Measurements from ENCODE around the gene TNFRSF13B. TPM values are rescaled to one million over a fixed set of nuclear protein-coding genes. Genes with fewer than 3 reads are reported as not detected.
A peak's percentile ranks its signal among the peaks of the same experiment; 100 is the strongest.

Gene TNFRSF13B
- total and polyA plus RNA-seq, 10 of the 15 experiments (the other 5 are each of a cell fraction or from before 2014, with no cell fraction given), result 15.5 to 231 (median 119) TPM

GRCh38 chr17:16987830-16988601 lies 16.1 kb upstream of the TNFRSF13B start (continued):
- peak; percentile 63; the same call in 1 of the 2 replicates for TF ChIP-seq TARDBP (IDR thresholded peaks at IDR 0.05; ENCODE audit: borderline replicate concordance)
- TF ChIP-seq NFIC (IDR thresholded peaks at IDR 0.05; ENCODE audit: low read depth, low read length), result peak; percentile 89
- peak; percentile 19; the same call in 1 of the 2 replicates for TF ChIP-seq ELK1 (IDR thresholded peaks at IDR 0.05; ENCODE audit: low read depth, low read length)
- peak; percentile 89; the same call in 2 of the 3 replicates for TF ChIP-seq POU2F2 (IDR thresholded peaks at IDR 0.05; ENCODE audit: borderline replicate concordance, low read depth, low read length)
- TF ChIP-seq RB1 (IDR thresholded peaks at IDR 0.05; ENCODE audit: borderline replicate concordance), result no peak
- TF ChIP-seq EED (IDR thresholded peaks at IDR 0.05; ENCODE audit: low read depth), result peak; percentile 99
- TF ChIP-seq ZBTB33 (IDR thresholded peaks at IDR 0.05), result no peak
- TF ChIP-seq FOS (IDR thresholded peaks at IDR 0.05; ENCODE audit: borderline replicate concordance, extremely low read depth, insufficient read length), result no peak
- TF ChIP-seq POLR2AphosphoS5 (IDR thresholded peaks at IDR 0.05; ENCODE audit: low read length), result peak; percentile 86
- peak; percentile 70 for TF ChIP-seq CUX1 (IDR thresholded peaks at IDR 0.05; ENCODE audit: insufficient replicate concordance, low read depth, low read length)
- TF ChIP-seq WRNIP1 (IDR thresholded peaks at IDR 0.05; ENCODE audit: borderline replicate concordance, low read depth, low read length), result no peak; the same call in 1 of the 2 replicates
- TF ChIP-seq, protein P1, sequence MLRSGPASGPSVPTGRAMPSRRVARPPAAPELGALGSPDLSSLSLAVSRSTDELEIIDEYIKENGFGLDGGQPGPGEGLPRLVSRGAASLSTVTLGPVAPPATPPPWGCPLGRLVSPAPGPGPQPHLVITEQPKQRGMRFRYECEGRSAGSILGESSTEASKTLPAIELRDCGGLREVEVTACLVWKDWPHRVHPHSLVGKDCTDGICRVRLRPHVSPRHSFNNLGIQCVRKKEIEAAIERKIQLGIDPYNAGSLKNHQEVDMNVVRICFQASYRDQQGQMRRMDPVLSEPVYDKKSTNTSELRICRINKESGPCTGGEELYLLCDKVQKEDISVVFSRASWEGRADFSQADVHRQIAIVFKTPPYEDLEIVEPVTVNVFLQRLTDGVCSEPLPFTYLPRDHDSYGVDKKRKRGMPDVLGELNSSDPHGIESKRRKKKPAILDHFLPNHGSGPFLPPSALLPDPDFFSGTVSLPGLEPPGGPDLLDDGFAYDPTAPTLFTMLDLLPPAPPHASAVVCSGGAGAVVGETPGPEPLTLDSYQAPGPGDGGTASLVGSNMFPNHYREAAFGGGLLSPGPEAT (IDR thresholded peaks at IDR 0.05; ENCODE audit: low read depth), result peak; percentile 90
- TF ChIP-seq JUND (IDR thresholded peaks at IDR 0.05; ENCODE audit: low read depth, low read length), result 0 out of 2 replicates have a peak, but pooled peaks have one; percentile 11
- TF ChIP-seq TBL1XR1 (IDR thresholded peaks at IDR 0.05; ENCODE audit: low read depth, low read length), result peak; percentile 98
- TF ChIP-seq SP1 (IDR thresholded peaks at IDR 0.05; ENCODE audit: low read depth, low read length), result peak; percentile 87
